A673 (cell line): Measurements from ENCODE around the gene PSMB3. TPM values are rescaled to one million over a fixed set of nuclear protein-coding genes. Genes with fewer than 3 reads are reported as not detected.
A peak's percentile ranks its signal among the peaks of the same experiment; 100 is the strongest.

Experiments used
- BruUV-seq: library from RNA; stranded (reverse); fragments of 400-500 nt; replicated peaks from 2 replicates; lab custom pipeline; 2021; lab: Mats Ljungman, UMichigan
- CTCF ChIA-PET: fragments of 300-600 bp; sonication (Branson Sonifier 250); formaldehyde crosslinking; loops from one replicate; lab custom pipeline; 2022; ENCODE audit warnings: antibody characterized with exemption; lab: Charles Lee
- POLR2A ChIA-PET: fragments of 300-600 bp; sonication (Branson Sonifier 250); formaldehyde crosslinking; loops from one replicate; lab custom pipeline; 2022; ENCODE audit warnings: antibody characterized with exemption; ENCODE audit not compliant: low non-redundant PET; lab: Charles Lee
- DNase-seq: peaks from one replicate; pipeline ENCODE4 v3.0.0-alpha.2; 2015; ENCODE audit warnings: low spot score
- H3K27ac ChIP-seq: fragments of 200-600 bp; sonication (generic); 2 replicates; pipeline ENCODE4 v1.5.1; 2016; ENCODE audit warnings: mixed run types, low read depth, mild to moderate bottlenecking, mixed read lengths, antibody characterized with exemption, low read length; ENCODE audit not compliant: poor library complexity, severe bottlenecking
- H3K27me3 ChIP-seq: fragments of 200-600 bp; sonication (generic); replicated peaks from 2 replicates; pipeline ENCODE4 v1.6.1; 2017; ENCODE audit warnings: mixed run types, low read depth, mild to moderate bottlenecking, mixed read lengths, antibody characterized with exemption, low read length; ENCODE audit not compliant: insufficient read depth, poor library complexity
- H3K36me3 ChIP-seq: fragments of 200-600 bp; sonication (generic); 2 replicates; pipeline ENCODE4 v1.6.1; 2016; ENCODE audit warnings: mixed run types, mild to moderate bottlenecking, mixed read lengths, antibody characterized with exemption, low read length; ENCODE audit not compliant: insufficient read depth, poor library complexity, severe bottlenecking
- H3K4me1 ChIP-seq: fragments of 200-600 bp; sonication (generic); 2 replicates; pipeline ENCODE4 v1.6.1; 2017; ENCODE audit warnings: mixed run types, mild to moderate bottlenecking, mixed read lengths, antibody characterized with exemption, low read length; ENCODE audit not compliant: insufficient read depth, poor library complexity, severe bottlenecking
- H3K4me3 ChIP-seq: fragments of 200-600 bp; sonication (generic); 2 replicates; pipeline ENCODE4 v1.5.1; 2016; ENCODE audit warnings: low read depth, mixed run types, mild to moderate bottlenecking, mixed read lengths, low read length; ENCODE audit not compliant: poor library complexity, severe bottlenecking
- H3K9me3 ChIP-seq: fragments of 200-600 bp; sonication (generic); 2 replicates; pipeline ENCODE4 v1.6.1; 2016; ENCODE audit warnings: mixed run types, low read depth, mild to moderate bottlenecking, mixed read lengths, antibody characterized with exemption, low read length; ENCODE audit not compliant: poor library complexity, severe bottlenecking
- EZH2 ChIP-seq: fragments of 200-600 bp; sonication (generic); IDR thresholded peaks from 2 replicates; pipeline ENCODE4 v1.6.1; 2017; ENCODE audit warnings: borderline replicate concordance, low read depth, mild to moderate bottlenecking, mixed read lengths, antibody characterized with exemption, low read length; ENCODE audit not compliant: poor library complexity, severe bottlenecking
- intact Hi-C: fragments of 100-400 bp; cut with micrococcal nuclease; formaldehyde crosslinking; loops from one replicate; pipeline ENCODE4 v1.10.0; 2022; ENCODE audit not compliant: unreplicated experiment
- total RNA-seq: library from RNA; stranded (reverse); gene quantifications from 2 replicates; pipeline ENCODE4 v1.2.3, GENCODE V29; 2021
- TF ChIP-seq, protein P1 (sequence below): fragments of 300-800, 200-600 bp; sonication (generic); conservative IDR thresholded peaks from 2 replicates; pipeline ENCODE4 v1.5.1; 2017; ENCODE audit warnings: low read depth, mild to moderate bottlenecking, antibody characterized with exemption, low read length, moderate library complexity, mixed read lengths

PSMB3 gene
- total RNA-seq, 1 experiment from 2014 or later = 217 TPM

- Histone ChIP-seq H3K36me3 (no peaks in the 10 kb centered on the region), H3K27me3 (no peaks in the 10 kb centered on the region), H3K4me1 (no peaks in the 10 kb centered on the region), H3K9me3 (no peaks in the 10 kb centered on the region), H3K27ac (peak overlapping the region; percentile 61), H3K4me3 (peak overlapping the region; percentile 50)
- ChIA-PET POLR2A (no interaction called here), CTCF (no interaction called here)
- intact Hi-C loops = no loop called here
- no peak for TF ChIP-seq EZH2
- TF ChIP-seq, protein P1, sequence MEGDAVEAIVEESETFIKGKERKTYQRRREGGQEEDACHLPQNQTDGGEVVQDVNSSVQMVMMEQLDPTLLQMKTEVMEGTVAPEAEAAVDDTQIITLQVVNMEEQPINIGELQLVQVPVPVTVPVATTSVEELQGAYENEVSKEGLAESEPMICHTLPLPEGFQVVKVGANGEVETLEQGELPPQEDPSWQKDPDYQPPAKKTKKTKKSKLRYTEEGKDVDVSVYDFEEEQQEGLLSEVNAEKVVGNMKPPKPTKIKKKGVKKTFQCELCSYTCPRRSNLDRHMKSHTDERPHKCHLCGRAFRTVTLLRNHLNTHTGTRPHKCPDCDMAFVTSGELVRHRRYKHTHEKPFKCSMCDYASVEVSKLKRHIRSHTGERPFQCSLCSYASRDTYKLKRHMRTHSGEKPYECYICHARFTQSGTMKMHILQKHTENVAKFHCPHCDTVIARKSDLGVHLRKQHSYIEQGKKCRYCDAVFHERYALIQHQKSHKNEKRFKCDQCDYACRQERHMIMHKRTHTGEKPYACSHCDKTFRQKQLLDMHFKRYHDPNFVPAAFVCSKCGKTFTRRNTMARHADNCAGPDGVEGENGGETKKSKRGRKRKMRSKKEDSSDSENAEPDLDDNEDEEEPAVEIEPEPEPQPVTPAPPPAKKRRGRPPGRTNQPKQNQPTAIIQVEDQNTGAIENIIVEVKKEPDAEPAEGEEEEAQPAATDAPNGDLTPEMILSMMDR = no peak
- DNase-seq = no peak
- BruUV-seq = no TSS peak
Observed at GRCh38 chr17:38729368-38729885, 23.1 kb upstream of the PSMB3 start.

DNA sequence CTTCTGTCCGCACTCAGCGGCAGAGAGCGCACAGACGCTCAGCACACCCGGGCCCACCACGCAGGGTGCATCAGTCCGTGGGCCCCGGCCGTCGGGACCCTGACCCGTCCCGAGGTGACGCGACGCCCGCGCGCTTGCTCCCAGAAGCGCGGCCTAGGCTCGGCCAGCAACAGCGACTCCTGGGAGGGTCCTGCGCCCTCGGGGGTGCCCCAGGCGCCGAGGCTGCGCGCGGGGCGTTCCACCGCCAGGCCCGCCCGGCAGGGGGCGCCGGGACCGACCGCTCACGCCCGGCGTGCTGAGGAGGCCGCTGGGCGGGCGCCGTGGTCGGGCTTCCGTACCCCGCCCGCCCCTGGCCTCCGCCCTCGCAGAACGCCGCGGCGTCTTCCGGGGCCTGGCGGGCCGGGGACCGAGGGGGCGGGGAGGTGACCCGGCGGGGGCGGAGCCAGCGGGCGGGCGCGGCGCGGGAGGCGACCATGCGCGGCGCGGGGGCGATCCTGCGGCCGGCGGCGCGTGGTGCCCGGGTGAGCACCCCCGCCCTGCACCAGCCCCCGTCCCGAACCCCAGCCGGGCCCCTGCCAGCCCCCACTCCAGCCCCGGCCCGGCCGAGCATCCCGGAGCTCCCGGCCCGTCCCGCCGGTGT lies 22.5 kb upstream of the PSMB3 start, which contains the start of gene CISD3:
CISD3 (plus strand) TSS at position 456 of the 640 bp plus-strand sequence; CDS start at position 474, 18 bp downstream.
- Histone ChIP-seq H3K27me3 (no peaks in the 10 kb centered on the region), H3K27ac (peak within 1 kb of the TSS; percentile 61), H3K4me1 (no peaks in the 10 kb centered on the region), H3K4me3 (peak within 1 kb of the TSS; percentile 50), H3K9me3 (no peaks in the 10 kb centered on the region), H3K36me3 (no peaks in the 10 kb centered on the region)
- POLR2A ChIA-PET = no interaction called here
- peak; percentile 75 for DNase-seq
- no peak for TF ChIP-seq EZH2
- TF ChIP-seq, protein P1 = peak; percentile 30; the same call in 1 of the 2 replicates
- intact Hi-C loops = no loop called here
- CTCF ChIA-PET = interaction anchor here (0.5 kb wide), 1 partner anchor 223 kb away, joined by 12 read pairs; no protein-coding TSS in a partner anchor
- no TSS peak for BruUV-seq

DNA sequence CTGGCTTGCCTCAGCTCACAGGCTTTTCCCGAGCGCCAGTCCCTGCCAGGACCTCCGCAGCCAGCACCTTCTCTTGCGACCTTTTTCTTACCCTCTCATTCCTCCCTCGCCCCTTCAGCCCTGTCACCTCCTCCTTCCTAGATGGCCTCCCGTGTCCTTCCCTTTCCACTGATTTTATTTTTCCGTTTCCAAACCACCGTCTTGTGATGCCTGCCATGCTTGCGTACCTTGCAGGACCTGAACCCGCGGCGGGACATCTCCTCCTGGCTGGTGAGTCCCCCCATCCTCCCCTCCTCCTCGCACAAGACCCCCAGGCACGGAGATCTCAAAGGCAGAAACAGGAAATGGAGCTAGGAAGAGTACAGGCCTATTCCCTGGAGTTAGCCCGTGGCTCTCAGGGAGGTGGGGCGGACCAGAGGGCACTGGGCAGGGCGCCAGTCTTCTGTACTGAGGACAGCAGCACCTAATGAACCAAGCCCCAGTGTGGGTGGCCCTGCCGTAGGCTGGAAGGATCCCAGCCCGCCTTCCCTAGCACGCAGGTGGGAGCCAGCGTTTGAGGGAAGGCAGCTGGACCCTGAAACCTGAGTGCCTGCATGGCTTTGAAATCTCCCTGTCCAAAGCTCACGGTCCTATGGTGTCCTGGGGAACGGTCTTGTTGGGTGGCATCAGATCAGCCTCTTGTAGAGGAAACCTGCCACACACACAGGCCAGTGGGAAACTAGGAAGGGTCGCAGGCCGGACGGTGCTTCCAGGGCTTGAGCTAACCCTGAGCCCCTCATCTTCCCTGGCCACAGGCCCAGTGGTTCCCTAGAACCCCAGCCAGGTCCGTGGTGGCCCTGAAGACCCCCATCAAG lies 21.8 kb upstream of the PSMB3 start:
- no peaks in the 10 kb centered on the region for H3K9me3 ChIP-seq
- CTCF ChIA-PET = interaction anchor here (0.5 to 0.6 kb wide), 2 partner anchors 222 to 894 kb away, joined by 3 to 12 read pairs; no protein-coding TSS in a partner anchor
- POLR2A ChIA-PET = no interaction called here
- H3K27ac ChIP-seq = peak overlapping the region; percentile 50
- TF ChIP-seq EZH2 = no peak
- TF ChIP-seq, protein P1 = no peak
- intact Hi-C loops = no loop called here
- H3K27me3 ChIP-seq = no peaks in the 10 kb centered on the region
- H3K36me3 ChIP-seq = no peaks in the 10 kb centered on the region
- peak; percentile 22 for DNase-seq
- no TSS peak for BruUV-seq
- H3K4me1 ChIP-seq = no peaks in the 10 kb centered on the region
- peak overlapping the region; percentile 50 for H3K4me3 ChIP-seq
